ENCODE measurements around the gene SLC66A1. TPM values are rescaled to one million over a fixed set of nuclear protein-coding genes. Genes with fewer than 3 reads are reported as not detected.
A peak's percentile ranks its signal among the peaks of the same experiment; 100 is the strongest.

SLC66A1 gene
- total RNA-seq, 6 experiments from 2014 or later = 8.4 to 20.6 (median 11.2) TPM

DNA sequence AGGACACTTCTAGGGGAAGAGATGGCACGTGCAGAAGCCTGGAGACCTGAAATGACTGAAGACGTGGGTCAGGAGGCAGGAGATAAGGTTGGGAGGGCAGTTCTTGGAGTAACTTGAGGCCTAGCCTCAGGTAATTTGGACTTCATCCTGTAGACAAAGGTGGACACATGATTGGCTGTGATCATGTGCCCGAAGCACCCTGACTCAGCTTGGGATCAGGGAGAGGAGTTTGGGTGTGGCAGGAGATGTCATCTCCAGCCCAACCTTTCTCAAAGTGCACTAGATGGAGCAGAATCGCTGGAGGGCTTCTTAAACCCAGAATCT lies 1.5 kb downstream of the SLC66A1 start:
- intact Hi-C loops (cut with DNase I) = no loop called here
- H3K4me3 ChIP-seq = no peak overlapping the region
- no peaks in the 10 kb centered on the region for H3K9me3 ChIP-seq
- no peak for DNase-seq
- ATAC-seq = no peak
- H3K36me3 ChIP-seq = no peaks in the 10 kb centered on the region
- H3K4me1 ChIP-seq = peaks cover 0 to 18% (median 7%) of the 10 kb centered on the region in 4 donors
- H3K27me3 ChIP-seq = no peaks in the 10 kb centered on the region
- no peak overlapping the region for H3K27ac ChIP-seq
- WGBS (ENCODE audit: insufficient coverage, low coverage, low lambda C conversion rate, missing lambda C conversion rate) = 76% methylated on average over 2 of the region's 4 CpGs
- TF ChIP-seq POLR2A (IDR thresholded peaks at IDR 0.05) (no peak), CTCF (IDR thresholded peaks at IDR 0.05) (no peak)

DNA sequence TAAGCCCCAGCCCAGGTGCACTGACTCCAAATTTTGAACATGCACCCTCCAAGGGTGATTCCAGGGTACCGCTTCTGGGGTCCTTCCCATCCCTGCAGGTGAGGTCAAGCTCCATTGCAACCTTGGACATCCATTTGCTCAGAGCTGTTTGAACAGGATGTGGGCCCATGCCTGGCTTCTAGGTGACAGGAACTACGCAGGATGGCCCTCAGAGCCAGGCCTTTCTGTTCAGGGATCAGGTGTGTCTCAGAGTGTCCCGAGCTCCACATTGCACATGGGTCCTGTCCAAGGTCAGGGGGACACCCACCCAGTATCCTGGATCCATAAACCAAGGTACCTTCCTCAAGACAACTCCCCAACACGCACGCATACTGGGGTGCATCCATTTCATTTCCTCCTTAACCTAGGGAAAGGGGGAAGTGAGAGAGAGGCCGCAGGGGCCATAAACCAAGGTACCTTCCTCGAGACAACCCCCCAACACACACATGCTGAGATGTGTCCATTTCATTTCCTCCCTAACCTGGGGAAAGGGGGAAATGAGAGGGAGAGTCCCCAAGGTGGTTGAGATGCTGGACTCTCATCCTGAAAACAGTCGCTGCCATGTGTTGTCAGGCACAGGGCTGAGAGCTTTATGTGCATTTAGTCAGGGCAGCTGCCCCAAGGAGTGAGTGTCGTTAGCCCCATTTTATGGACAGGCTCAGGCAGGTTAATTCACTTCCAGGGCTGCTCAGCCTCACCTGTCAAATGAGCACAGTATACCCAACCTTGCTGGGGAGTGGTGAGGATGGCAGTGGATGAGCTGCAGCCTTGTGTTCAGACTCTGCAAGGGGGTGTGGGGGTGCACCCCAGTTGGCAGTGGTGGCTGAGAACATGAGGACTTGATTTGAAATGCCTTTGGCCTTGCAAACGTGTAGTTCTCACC lies 2.1 kb downstream of the SLC66A1 start:
- peaks cover 0 to 18% (median 7%) of the 10 kb centered on the region in 4 donors for H3K4me1 ChIP-seq
- TF ChIP-seq POLR2A (IDR thresholded peaks at IDR 0.05) (no peak), CTCF (IDR thresholded peaks at IDR 0.05) (no peak)
- H3K36me3 ChIP-seq = peaks cover 0 to 4% (median 0%) of the 10 kb centered on the region in 4 donors
- H3K4me3 ChIP-seq = no peak overlapping the region
- H3K9me3 ChIP-seq = no peaks in the 10 kb centered on the region
- 71% methylated on average over 6 of the region's 10 CpGs for WGBS (ENCODE audit: insufficient coverage, low coverage, low lambda C conversion rate, missing lambda C conversion rate)
- H3K27me3 ChIP-seq = no peaks in the 10 kb centered on the region
- DNase-seq = peak in 1 of 3 donors; percentile 39
- ATAC-seq = no peak
- H3K27ac ChIP-seq = no peak overlapping the region
- intact Hi-C loops (cut with DNase I) = no loop called here

GRCh38 chr1:19315378-19316198 lies 3.5 kb downstream of the SLC66A1 start:
- no peak for TF ChIP-seq CTCF (IDR thresholded peaks at IDR 0.05)
- no peak for TF ChIP-seq POLR2A (IDR thresholded peaks at IDR 0.05)
- intact Hi-C loops (cut with DNase I) = no loop called here
- ATAC-seq = no peak
- Histone ChIP-seq H3K9me3 (no peaks in the 10 kb centered on the region), H3K36me3 (peaks cover 0 to 4% (median 0%) of the 10 kb centered on the region in 4 donors), H3K27me3 (no peaks in the 10 kb centered on the region), H3K4me1 (peaks cover 0 to 18% (median 7%) of the 10 kb centered on the region in 4 donors), H3K27ac (no peak overlapping the region), H3K4me3 (no peak overlapping the region)
- DNase-seq = peak in 2 of 3 donors; percentile 42 to 51
- 76% methylated on average over 5 of the region's 17 CpGs for WGBS (ENCODE audit: insufficient coverage, low coverage, low lambda C conversion rate, missing lambda C conversion rate)

DNA sequence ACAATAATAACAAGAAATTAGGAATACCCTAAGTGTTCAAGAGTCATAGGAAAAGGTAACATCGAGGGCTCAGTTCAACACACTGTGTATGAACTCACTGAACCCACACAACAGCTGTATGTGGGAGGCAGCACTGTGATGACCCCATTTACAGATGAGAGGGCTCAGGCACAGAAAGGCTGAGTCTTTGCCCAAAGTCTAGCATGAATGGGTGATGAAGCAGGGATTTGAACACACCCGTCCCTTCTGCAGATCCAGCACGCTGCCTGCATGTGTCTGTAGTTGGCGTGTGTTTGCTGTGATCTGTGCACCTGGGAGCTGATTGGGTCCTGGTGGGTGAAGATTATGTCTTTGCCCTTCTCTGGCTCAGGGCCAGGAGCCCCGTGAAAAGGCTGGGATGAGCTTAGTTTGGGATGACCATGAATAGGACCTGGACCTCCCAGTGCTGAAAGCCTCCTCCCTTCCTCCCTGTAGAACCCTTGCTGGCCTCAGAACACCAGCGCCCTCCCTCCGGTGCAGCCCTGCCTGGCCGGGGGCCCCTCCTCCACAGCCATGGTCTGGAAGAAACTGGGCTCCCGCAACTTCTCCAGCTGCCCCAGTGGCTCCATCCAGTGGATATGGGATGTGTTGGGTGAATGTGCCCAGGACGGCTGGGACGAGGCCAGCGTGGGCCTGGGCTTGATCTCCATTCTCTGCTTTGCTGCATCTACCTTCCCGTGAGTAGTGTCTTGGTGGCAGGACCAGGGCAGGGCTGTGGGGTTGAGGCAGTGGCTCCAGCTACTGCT lies 5.2 kb downstream of the SLC66A1 start:
- Histone ChIP-seq H3K4me3 (no peak overlapping the region), H3K9me3 (no peaks in the 10 kb centered on the region), H3K27me3 (no peaks in the 10 kb centered on the region), H3K36me3 (peaks cover 0 to 4% (median 1%) of the 10 kb centered on the region in 4 donors), H3K27ac (no peak overlapping the region), H3K4me1 (peaks cover 0 to 10% (median 4%) of the 10 kb centered on the region in 4 donors)
- no peak for ATAC-seq
- TF ChIP-seq CTCF (IDR thresholded peaks at IDR 0.05) = no peak
- TF ChIP-seq POLR2A (IDR thresholded peaks at IDR 0.05) = no peak
- peak in 1 of 3 donors; percentile 47 for DNase-seq
- intact Hi-C loops (cut with DNase I) = no loop called here
- 58% methylated on average over 2 of the region's 13 CpGs for WGBS (ENCODE audit: insufficient coverage, low coverage, low lambda C conversion rate, missing lambda C conversion rate)
